ENCODE data around the gene RABIF.

Gene RABIF

GRCh38 chr1:202879128-202879527, 9.8 kb downstream of the RABIF start:
- Histone ChIP-seq H3K27me3 (ENCODE audit: insufficient read depth, low read length) (no peaks in the 10 kb centered on the region), H2AFZ (ENCODE audit: low read length, unreplicated experiment) (no peak overlapping the region), H3K36me3 (ENCODE audit: insufficient read depth, low read length) (no peaks in the 10 kb centered on the region)

DNA sequence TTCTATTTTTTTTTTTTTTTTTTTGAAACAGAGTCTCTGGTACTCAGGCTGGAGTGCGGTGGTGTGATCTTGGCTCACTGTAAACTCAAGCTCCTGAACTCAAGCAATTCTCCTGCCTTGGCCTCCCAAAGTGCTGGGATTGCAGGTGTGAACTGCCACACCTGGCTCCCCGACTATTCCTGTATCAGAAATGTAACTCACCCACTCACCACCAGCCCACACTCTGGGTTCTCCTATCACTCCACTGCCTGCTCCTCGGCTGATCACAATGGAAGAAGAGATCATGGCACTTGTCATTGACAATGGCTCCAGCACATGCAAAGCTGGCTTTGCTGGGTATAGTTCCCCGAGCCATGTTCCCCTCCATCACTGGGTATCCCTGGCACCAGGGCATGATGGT, 15.9 kb downstream of the RABIF start:
- Histone ChIP-seq H3K4me1 (ENCODE audit: control insufficient read depth, insufficient read depth, low read length, unreplicated experiment) (no peaks in the 10 kb centered on the region), H2AFZ (ENCODE audit: low read length, unreplicated experiment) (no peak overlapping the region), H3K27me3 (ENCODE audit: insufficient read depth, low read length) (no peaks in the 10 kb centered on the region), H3K4me3 (ENCODE audit: low read depth, low read length) (no peak overlapping the region), H3K36me3 (ENCODE audit: insufficient read depth, low read length) (no peaks in the 10 kb centered on the region), H3K27ac (ENCODE audit: low read depth, low read length) (no peak overlapping the region), H3K79me2 (ENCODE audit: control insufficient read depth, insufficient read depth, low read length, unreplicated experiment) (no peaks in the 10 kb centered on the region)

More at GRCh38 chr1:202879128-202879527, 9.8 kb downstream of the RABIF start:
- Histone ChIP-seq H3K79me2 (ENCODE audit: control insufficient read depth, insufficient read depth, low read length, unreplicated experiment) (peaks cover 5% of the 10 kb centered on the region), H3K4me3 (ENCODE audit: low read depth, low read length) (no peak overlapping the region), H3K27ac (ENCODE audit: low read depth, low read length) (no peak overlapping the region), H3K4me1 (ENCODE audit: control insufficient read depth, insufficient read depth, low read length, unreplicated experiment) (no peaks in the 10 kb centered on the region)

DNA sequence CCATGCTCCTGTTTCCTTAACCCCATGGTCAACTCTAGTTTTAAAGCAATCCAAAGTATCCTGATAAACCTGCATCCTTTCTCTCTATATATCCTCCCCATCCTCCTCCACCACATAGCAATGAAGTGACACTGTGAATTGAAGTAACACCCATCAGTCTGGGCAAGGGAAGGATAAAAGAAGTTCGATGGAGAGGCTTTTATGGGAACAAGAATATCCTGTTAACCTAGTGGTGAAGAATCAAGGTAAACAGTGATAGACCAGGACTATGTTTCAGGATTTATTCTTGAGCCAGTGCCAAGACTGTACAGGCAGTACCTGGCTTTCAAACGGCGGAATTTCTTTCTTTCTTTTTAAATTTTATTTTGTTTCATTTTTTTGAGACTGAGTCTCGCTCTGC, 17.6 kb downstream of the RABIF start:
- Histone ChIP-seq H3K4me3 (ENCODE audit: low read depth, low read length) (no peak overlapping the region), H3K27me3 (ENCODE audit: insufficient read depth, low read length) (peaks cover 1% of the 10 kb centered on the region), H3K4me1 (ENCODE audit: control insufficient read depth, insufficient read depth, low read length, unreplicated experiment) (no peaks in the 10 kb centered on the region), H2AFZ (ENCODE audit: low read length, unreplicated experiment) (no peak overlapping the region), H3K36me3 (ENCODE audit: insufficient read depth, low read length) (no peaks in the 10 kb centered on the region), H3K27ac (ENCODE audit: low read depth, low read length) (no peak overlapping the region), H3K79me2 (ENCODE audit: control insufficient read depth, insufficient read depth, low read length, unreplicated experiment) (no peaks in the 10 kb centered on the region)

DNA sequence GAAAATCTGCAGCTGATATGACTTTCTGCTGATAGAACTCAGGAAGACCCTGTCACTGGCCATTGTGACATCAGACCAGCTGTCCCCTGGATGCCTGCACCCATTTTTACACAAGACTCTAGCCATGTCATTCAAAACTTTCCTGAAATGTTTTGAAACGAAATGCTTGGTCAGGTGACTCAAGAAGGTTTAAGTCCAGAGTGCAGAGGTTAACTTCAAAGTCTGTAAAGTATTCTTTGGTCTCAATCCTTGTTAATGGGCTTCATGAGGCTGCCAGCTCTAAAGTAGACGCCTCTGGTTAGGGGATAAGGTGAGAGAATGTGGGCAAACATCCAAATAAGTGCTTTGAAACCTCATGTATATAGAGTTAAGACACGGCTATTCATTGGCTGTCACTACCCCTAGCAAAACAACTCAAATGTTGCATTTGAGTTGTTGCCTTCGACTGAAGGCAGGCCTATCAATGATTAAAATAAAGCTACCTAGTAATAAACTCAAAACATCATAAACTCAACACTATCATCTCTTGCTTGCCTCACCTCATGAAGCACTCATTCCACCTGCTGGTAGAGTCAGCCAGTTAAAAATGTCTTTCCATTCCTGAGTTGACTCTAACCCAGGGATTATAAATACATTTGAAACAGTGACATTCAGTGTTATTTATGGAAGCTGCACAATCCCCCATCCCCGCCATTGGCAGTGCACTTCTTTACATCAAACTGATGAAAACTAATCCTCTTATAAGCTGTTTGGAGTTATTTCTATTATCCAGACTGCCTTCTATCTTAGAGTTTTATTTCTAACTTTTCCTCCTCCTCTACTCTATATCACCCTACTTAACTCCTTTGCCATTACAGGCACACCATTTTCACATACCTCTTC, 26.0 kb downstream of the RABIF start:
- H3K27me3 ChIP-seq (ENCODE audit: insufficient read depth, low read length) = peaks cover 35% of the 10 kb centered on the region
- no peaks in the 10 kb centered on the region for H3K36me3 ChIP-seq (ENCODE audit: insufficient read depth, low read length)
- H3K79me2 ChIP-seq (ENCODE audit: control insufficient read depth, insufficient read depth, low read length, unreplicated experiment) = no peaks in the 10 kb centered on the region
- no peak overlapping the region for H3K27ac ChIP-seq (ENCODE audit: low read depth, low read length)
- H3K4me3 ChIP-seq (ENCODE audit: low read depth, low read length) = no peak overlapping the region
- H2AFZ ChIP-seq (ENCODE audit: low read length, unreplicated experiment) = no peak overlapping the region
- H3K4me1 ChIP-seq (ENCODE audit: control insufficient read depth, insufficient read depth, low read length, unreplicated experiment) = peaks cover 5% of the 10 kb centered on the region

DNA sequence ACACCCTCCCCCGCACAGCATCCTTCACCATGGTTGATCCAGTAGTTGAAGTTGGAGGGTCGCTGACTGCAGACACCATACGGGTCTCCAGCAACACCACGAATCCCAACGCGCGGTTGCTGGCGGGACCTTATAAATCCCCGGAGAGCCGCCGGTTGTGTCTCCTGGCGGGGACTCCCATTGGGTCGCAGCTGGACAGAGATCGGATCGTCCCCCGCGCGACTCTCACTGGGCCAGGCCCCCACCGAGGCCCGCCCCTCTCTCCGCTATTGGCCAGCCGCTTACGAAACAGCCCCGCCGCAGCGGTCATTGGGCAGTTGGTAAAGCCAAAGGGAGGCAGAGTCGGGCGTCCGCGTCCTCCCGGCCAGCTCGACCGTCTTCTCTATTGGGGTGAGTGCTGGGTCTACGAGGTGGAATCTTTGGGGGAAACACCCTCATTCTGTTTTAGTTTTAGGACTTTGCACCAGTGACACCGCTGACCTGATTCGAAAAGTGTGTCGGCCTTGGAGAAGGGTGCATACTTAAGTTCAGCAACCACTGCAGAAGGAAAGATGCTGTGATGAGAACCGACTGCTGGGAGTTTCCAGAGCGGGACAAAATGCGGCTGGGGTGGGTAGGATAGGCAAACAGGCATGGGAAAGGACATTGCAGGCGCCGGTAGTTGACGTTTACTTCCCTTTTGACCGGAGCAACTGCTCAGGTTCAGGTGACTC, 27.4 kb downstream of the RABIF start:
- H3K4me1 ChIP-seq (ENCODE audit: control insufficient read depth, insufficient read depth, low read length, unreplicated experiment) = peaks cover 5% of the 10 kb centered on the region
- H3K4me3 ChIP-seq (ENCODE audit: low read depth, low read length) = peak overlapping the region; percentile 84
- peak overlapping the region; percentile 73 for H2AFZ ChIP-seq (ENCODE audit: low read length, unreplicated experiment)
- H3K27ac ChIP-seq (ENCODE audit: low read depth, low read length) = no peak overlapping the region
- H3K36me3 ChIP-seq (ENCODE audit: insufficient read depth, low read length) = no peaks in the 10 kb centered on the region
- peaks cover 35% of the 10 kb centered on the region for H3K27me3 ChIP-seq (ENCODE audit: insufficient read depth, low read length)
- no peaks in the 10 kb centered on the region for H3K79me2 ChIP-seq (ENCODE audit: control insufficient read depth, insufficient read depth, low read length, unreplicated experiment)

DNA sequence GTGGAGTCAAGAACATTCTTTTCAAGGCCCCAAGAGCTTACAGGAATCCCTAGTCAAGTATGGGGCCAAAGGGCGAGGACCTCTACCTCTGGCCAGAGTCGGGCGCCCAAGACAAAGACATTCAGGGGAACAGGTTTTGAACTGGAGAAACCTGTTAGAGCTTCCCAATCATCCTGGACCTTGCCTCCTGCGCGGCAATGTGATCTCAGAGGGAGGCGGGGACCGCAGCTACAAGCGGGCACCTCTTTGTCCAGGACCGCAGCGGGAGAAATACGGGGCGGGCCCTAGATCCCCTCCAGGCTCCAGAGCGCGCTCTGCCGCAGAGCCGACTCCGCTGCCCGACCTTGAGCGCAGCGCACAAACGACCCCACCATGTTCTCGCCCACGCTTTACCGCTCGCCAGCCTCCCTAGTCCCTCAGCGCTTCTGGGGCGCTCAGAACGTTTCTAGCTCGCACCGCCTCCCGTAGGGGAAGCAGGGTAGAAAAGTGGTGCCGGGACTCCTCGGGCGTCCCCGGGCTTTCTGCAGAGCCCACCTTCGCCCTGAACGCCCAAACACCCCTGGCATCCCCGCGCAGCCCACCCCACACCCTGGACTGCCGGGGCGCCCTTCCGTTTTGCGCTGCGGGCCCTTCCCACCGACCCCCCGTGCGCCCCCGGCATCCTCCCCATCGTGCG, 28.1 kb downstream of the RABIF start:
- Histone ChIP-seq H3K27ac (ENCODE audit: low read depth, low read length) (no peak overlapping the region), H2AFZ (ENCODE audit: low read length, unreplicated experiment) (peak overlapping the region; percentile 73), H3K4me3 (ENCODE audit: low read depth, low read length) (peak overlapping the region; percentile 84), H3K4me1 (ENCODE audit: control insufficient read depth, insufficient read depth, low read length, unreplicated experiment) (peaks cover 5% of the 10 kb centered on the region), H3K27me3 (ENCODE audit: insufficient read depth, low read length) (peaks cover 29% of the 10 kb centered on the region), H3K36me3 (ENCODE audit: insufficient read depth, low read length) (no peaks in the 10 kb centered on the region), H3K79me2 (ENCODE audit: control insufficient read depth, insufficient read depth, low read length, unreplicated experiment) (no peaks in the 10 kb centered on the region)

- H3K4me1 ChIP-seq (ENCODE audit: control insufficient read depth, insufficient read depth, low read length, unreplicated experiment) = peaks cover 5% of the 10 kb centered on the region
- no peaks in the 10 kb centered on the region for H3K79me2 ChIP-seq (ENCODE audit: control insufficient read depth, insufficient read depth, low read length, unreplicated experiment)
- no peak overlapping the region for H2AFZ ChIP-seq (ENCODE audit: low read length, unreplicated experiment)
- H3K36me3 ChIP-seq (ENCODE audit: insufficient read depth, low read length) = no peaks in the 10 kb centered on the region
- no peak overlapping the region for H3K27ac ChIP-seq (ENCODE audit: low read depth, low read length)
- peaks cover 16% of the 10 kb centered on the region for H3K27me3 ChIP-seq (ENCODE audit: insufficient read depth, low read length)
- no peak overlapping the region for H3K4me3 ChIP-seq (ENCODE audit: low read depth, low read length)
Observed at GRCh38 chr1:202858789-202859414, 30.0 kb downstream of the RABIF start.

GRCh38 chr1:202858331-202858730, 30.6 kb downstream of the RABIF start:
- Histone ChIP-seq H3K27ac (ENCODE audit: low read depth, low read length) (no peak overlapping the region), H3K4me1 (ENCODE audit: control insufficient read depth, insufficient read depth, low read length, unreplicated experiment) (peaks cover 5% of the 10 kb centered on the region), H3K36me3 (ENCODE audit: insufficient read depth, low read length) (no peaks in the 10 kb centered on the region), H3K27me3 (ENCODE audit: insufficient read depth, low read length) (peaks cover 10% of the 10 kb centered on the region), H2AFZ (ENCODE audit: low read length, unreplicated experiment) (no peak overlapping the region), H3K79me2 (ENCODE audit: control insufficient read depth, insufficient read depth, low read length, unreplicated experiment) (no peaks in the 10 kb centered on the region), H3K4me3 (ENCODE audit: low read depth, low read length) (no peak overlapping the region)

DNA sequence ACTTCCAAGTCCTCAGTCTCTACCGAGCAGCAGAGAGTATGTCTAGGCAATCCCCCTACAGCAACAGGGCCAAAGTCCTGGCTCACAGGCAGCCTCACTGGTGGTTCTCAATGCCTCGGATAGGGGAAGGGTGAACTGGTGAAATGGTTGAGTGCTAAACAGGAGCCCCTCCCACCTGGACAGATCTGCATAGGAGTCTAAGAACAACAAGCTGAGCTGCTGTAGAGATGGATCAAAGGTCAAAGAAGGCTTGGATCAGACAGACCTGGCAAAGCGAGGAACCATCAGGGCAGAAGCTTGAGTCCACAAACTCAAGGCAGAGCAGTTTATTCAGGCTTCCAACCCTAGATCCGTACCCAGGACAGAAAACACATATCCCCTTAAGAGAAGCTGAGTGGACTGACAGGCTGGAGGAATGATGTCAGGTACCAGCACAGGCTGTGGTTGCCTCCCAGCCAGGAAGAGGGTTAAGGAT, 31.8 kb downstream of the RABIF start:
- Histone ChIP-seq H3K36me3 (ENCODE audit: insufficient read depth, low read length) (no peaks in the 10 kb centered on the region), H2AFZ (ENCODE audit: low read length, unreplicated experiment) (no peak overlapping the region), H3K4me1 (ENCODE audit: control insufficient read depth, insufficient read depth, low read length, unreplicated experiment) (peaks cover 5% of the 10 kb centered on the region), H3K27me3 (ENCODE audit: insufficient read depth, low read length) (no peaks in the 10 kb centered on the region), H3K79me2 (ENCODE audit: control insufficient read depth, insufficient read depth, low read length, unreplicated experiment) (no peaks in the 10 kb centered on the region), H3K4me3 (ENCODE audit: low read depth, low read length) (no peak overlapping the region), H3K27ac (ENCODE audit: low read depth, low read length) (no peak overlapping the region)

DNA sequence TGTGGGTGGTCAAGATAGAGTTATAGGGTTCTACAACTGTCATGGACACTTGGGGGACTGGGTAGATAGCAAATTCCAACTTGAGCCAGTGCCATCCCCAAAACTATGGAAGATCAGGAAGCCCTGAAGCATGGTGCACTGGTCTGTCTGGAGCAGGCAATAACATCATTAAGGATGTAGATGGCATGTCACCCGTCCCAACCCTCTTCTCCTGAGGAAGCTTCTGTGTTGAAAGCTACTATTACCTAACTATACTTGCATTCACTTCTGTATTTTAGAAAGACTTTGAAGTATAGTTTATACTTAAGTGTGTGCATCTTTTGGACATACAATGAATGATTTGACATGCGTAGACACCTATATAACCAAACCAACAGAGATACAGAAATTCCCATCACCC, 32.9 kb downstream of the RABIF start:
- H3K27ac ChIP-seq (ENCODE audit: low read depth, low read length) = no peak overlapping the region
- H3K4me3 ChIP-seq (ENCODE audit: low read depth, low read length) = no peak overlapping the region
- peaks cover 5% of the 10 kb centered on the region for H3K4me1 ChIP-seq (ENCODE audit: control insufficient read depth, insufficient read depth, low read length, unreplicated experiment)
- no peaks in the 10 kb centered on the region for H3K79me2 ChIP-seq (ENCODE audit: control insufficient read depth, insufficient read depth, low read length, unreplicated experiment)
- H2AFZ ChIP-seq (ENCODE audit: low read length, unreplicated experiment) = no peak overlapping the region
- no peaks in the 10 kb centered on the region for H3K27me3 ChIP-seq (ENCODE audit: insufficient read depth, low read length)
- no peaks in the 10 kb centered on the region for H3K36me3 ChIP-seq (ENCODE audit: insufficient read depth, low read length)
